Loucy (cell line): ENCODE data around the gene SCARF2.

Experiments
- H2AFZ ChIP-seq: fragments of 200-600 bp; sonication (generic); 2 replicates; pipeline ENCODE4 v1.6.0; 2016; ENCODE audit warnings: antibody characterized with exemption, mild to moderate bottlenecking, low read length, moderate library complexity
- H3F3A ChIP-seq: fragments of 200-600 bp; 2 replicates; pipeline ENCODE4 v1.6.0; 2016; ENCODE audit warnings: antibody characterized with exemption, low read depth, mild to moderate bottlenecking
- H3K27me3 ChIP-seq: fragments of 200-600 bp; sonication (generic); 2 replicates; pipeline ENCODE4 v1.6.1; 2014; ENCODE audit warnings: low read length, mild to moderate bottlenecking; ENCODE audit not compliant: insufficient read depth, poor library complexity, severe bottlenecking
- H3K36me3 ChIP-seq: fragments of 200-600 bp; sonication (generic); 2 replicates; pipeline ENCODE4 v1.6.1; 2016; ENCODE audit warnings: low read length; ENCODE audit not compliant: insufficient read depth
- H3K4me1 ChIP-seq: fragments of 200-600 bp; sonication (generic); 2 replicates; pipeline ENCODE4 v1.5.1; 2014; ENCODE audit warnings: low read length, mild to moderate bottlenecking; ENCODE audit not compliant: insufficient read depth, poor library complexity, severe bottlenecking
- H3K4me2 ChIP-seq: fragments of 200-600 bp; sonication (generic); 2 replicates; pipeline ENCODE4 v1.6.0; 2014; ENCODE audit warnings: antibody characterized with exemption, low read length, low read depth, mild to moderate bottlenecking; ENCODE audit not compliant: poor library complexity, severe bottlenecking
- H3K4me3 ChIP-seq: fragments of 200-600 bp; sonication (generic); 2 replicates; pipeline ENCODE4 v1.5.1; 2014; ENCODE audit warnings: low read length, mild to moderate bottlenecking, mixed read lengths; ENCODE audit not compliant: poor library complexity, severe bottlenecking
- H3K79me2 ChIP-seq: fragments of 200-600 bp; sonication (generic); 2 replicates; pipeline ENCODE4 v1.6.1; 2014; ENCODE audit warnings: low read length; ENCODE audit not compliant: insufficient read depth
- H3K9ac ChIP-seq: fragments of 200-600 bp; sonication (generic); 2 replicates; pipeline ENCODE4 v1.6.0; 2014; ENCODE audit warnings: mild to moderate bottlenecking, low read depth, low read length, moderate library complexity; ENCODE audit not compliant: poor library complexity, severe bottlenecking
- H3K9me2 ChIP-seq: fragments of 200-600 bp; sonication (generic); replicated peaks from 2 replicates; pipeline ENCODE4 v1.6.1; 2016; ENCODE audit warnings: low read depth, low read length, mixed read lengths
- H3K9me3 ChIP-seq: fragments of 200-600 bp; sonication (generic); 2 replicates; pipeline ENCODE4 v1.6.1; 2014; ENCODE audit warnings: mild to moderate bottlenecking, antibody characterized with exemption, low read length, low read depth; ENCODE audit not compliant: insufficient read depth
- H4K20me1 ChIP-seq: fragments of 200-600 bp; sonication (generic); 2 replicates; pipeline ENCODE4 v1.6.0; 2014; ENCODE audit warnings: antibody characterized with exemption, low read length, mild to moderate bottlenecking; ENCODE audit not compliant: insufficient read depth, poor library complexity, severe bottlenecking
- EZH2phosphoT487 ChIP-seq: fragments of 200-600 bp; IDR thresholded peaks from 2 replicates; pipeline ENCODE4 v1.6.1; 2018; ENCODE audit warnings: antibody characterized with exemption, mild to moderate bottlenecking, moderate library complexity, borderline replicate concordance
- TF ChIP-seq, protein P1 (sequence below): fragments of 200-600 bp; sonication (generic); conservative IDR thresholded peaks from 2 replicates; pipeline ENCODE4 v1.5.1; 2014; ENCODE audit warnings: mild to moderate bottlenecking, antibody characterized with exemption, low read length

The SCARF2 gene

DNA sequence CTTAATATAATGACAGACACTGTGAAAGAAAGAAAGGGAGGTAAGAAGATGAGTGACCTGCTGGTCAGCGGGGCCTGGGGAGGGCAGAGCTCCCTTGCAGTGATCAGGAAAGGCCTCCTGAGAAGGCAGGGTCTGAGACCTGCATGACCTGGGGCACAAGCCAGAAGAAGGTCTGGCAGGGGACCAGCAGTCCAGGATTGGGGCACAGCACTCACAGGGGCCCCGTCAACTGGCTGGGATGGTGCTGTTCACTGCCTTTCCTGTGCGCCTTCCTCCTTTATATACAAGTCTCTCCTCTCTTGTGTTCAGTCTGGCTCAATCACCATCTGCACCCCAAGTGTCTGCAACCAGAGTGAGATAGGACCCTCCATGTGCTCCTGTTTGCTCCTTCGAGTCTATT lies 22.2 kb upstream of the SCARF2 start:
- Histone ChIP-seq H3K36me3 (no peaks in the 10 kb centered on the region; the same call in 1 of the 2 replicates), H3K4me3 (no peak overlapping the region), H4K20me1 (no peaks in the 10 kb centered on the region), H3K27me3 (no peaks in the 10 kb centered on the region), H3K4me2 (no peak overlapping the region), H3K9me2 (no peaks in the 10 kb centered on the region), H2AFZ (no peak overlapping the region), H3K4me1 (peaks cover 34% of the 10 kb centered on the region), H3K79me2 (peaks cover 8% of the 10 kb centered on the region; the same call in 1 of the 2 replicates), H3K9ac (no peak overlapping the region), H3F3A (no peaks in the 10 kb centered on the region), H3K9me3 (no peaks in the 10 kb centered on the region)
- TF ChIP-seq, protein P1, sequence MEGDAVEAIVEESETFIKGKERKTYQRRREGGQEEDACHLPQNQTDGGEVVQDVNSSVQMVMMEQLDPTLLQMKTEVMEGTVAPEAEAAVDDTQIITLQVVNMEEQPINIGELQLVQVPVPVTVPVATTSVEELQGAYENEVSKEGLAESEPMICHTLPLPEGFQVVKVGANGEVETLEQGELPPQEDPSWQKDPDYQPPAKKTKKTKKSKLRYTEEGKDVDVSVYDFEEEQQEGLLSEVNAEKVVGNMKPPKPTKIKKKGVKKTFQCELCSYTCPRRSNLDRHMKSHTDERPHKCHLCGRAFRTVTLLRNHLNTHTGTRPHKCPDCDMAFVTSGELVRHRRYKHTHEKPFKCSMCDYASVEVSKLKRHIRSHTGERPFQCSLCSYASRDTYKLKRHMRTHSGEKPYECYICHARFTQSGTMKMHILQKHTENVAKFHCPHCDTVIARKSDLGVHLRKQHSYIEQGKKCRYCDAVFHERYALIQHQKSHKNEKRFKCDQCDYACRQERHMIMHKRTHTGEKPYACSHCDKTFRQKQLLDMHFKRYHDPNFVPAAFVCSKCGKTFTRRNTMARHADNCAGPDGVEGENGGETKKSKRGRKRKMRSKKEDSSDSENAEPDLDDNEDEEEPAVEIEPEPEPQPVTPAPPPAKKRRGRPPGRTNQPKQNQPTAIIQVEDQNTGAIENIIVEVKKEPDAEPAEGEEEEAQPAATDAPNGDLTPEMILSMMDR: no peak
- no peak for TF ChIP-seq EZH2phosphoT487

DNA sequence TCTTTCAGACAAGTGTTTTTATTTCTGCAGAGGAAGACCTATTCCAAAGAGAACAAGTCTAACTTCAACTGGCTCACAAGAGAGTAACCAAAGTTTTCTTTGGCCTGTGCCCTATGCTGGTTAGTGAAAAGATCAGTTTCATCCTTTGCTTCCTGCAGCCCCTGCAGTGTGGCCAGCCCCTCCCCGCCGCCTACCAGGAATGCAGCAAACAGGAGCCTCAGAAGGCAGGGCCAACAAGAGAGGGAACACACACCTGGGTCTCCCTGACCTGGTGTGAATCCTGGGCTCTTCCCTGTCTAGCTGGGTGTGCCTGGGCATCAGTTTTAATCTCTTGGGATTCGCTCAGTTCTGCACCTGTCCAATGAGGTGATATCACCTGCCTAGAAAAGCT lies 21.5 kb upstream of the SCARF2 start:
- Histone ChIP-seq H3K9me3 (no peaks in the 10 kb centered on the region), H2AFZ (no peak overlapping the region), H3K79me2 (peaks cover 1% of the 10 kb centered on the region; the same call in 1 of the 2 replicates), H3K27me3 (no peaks in the 10 kb centered on the region), H4K20me1 (no peaks in the 10 kb centered on the region), H3F3A (no peaks in the 10 kb centered on the region), H3K4me2 (no peak overlapping the region), H3K4me3 (no peak overlapping the region), H3K4me1 (peaks cover 27% of the 10 kb centered on the region), H3K9ac (no peak overlapping the region), H3K9me2 (no peaks in the 10 kb centered on the region), H3K36me3 (no peaks in the 10 kb centered on the region; the same call in 1 of the 2 replicates)
- no peak for TF ChIP-seq EZH2phosphoT487
- TF ChIP-seq, protein P1: no peak

DNA sequence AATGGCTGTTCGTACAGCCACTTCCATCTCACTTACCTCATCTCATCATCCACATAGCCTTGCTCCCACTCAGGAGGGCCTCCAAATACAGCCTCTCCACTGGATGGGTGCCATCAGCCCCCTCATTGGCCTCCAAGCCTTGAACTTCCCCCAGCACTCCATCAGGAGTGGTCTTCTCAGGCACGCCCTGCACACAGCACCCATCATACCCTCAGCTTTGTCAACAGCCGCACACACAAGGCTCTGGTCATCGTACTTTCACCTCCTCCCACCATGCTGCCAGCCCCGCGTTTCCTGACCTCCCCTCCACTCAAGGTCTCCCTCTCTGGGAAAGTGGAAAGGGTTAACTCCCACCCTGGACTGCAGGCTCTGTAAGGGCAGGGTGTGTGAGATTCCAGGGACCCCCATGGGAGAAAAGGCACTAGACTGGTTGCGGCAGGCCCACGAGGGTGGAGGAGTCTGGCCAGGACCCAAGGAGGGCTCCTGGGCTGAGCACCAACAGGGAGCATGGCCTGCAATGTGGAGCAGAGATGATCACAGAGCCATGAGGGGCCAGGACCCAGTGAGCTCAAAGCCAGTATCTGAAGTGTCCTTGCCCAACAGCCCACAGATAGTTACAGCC lies 21.0 kb upstream of the SCARF2 start:
- H3F3A ChIP-seq: no peaks in the 10 kb centered on the region
- H3K4me1 ChIP-seq: peaks cover 22% of the 10 kb centered on the region
- no peak for TF ChIP-seq EZH2phosphoT487
- TF ChIP-seq, protein P1: no peak
- H3K9me3 ChIP-seq: no peaks in the 10 kb centered on the region
- H3K79me2 ChIP-seq: no peaks in the 10 kb centered on the region
- H3K36me3 ChIP-seq: no peaks in the 10 kb centered on the region; the same call in 1 of the 2 replicates
- H3K4me3 ChIP-seq: no peak overlapping the region
- no peaks in the 10 kb centered on the region for H3K27me3 ChIP-seq
- no peak overlapping the region for H2AFZ ChIP-seq
- no peak overlapping the region for H3K4me2 ChIP-seq
- no peaks in the 10 kb centered on the region for H3K9me2 ChIP-seq
- no peaks in the 10 kb centered on the region for H4K20me1 ChIP-seq
- H3K9ac ChIP-seq: no peak overlapping the region
